Measurements from ENCODE around the gene UBN1.

DNA sequence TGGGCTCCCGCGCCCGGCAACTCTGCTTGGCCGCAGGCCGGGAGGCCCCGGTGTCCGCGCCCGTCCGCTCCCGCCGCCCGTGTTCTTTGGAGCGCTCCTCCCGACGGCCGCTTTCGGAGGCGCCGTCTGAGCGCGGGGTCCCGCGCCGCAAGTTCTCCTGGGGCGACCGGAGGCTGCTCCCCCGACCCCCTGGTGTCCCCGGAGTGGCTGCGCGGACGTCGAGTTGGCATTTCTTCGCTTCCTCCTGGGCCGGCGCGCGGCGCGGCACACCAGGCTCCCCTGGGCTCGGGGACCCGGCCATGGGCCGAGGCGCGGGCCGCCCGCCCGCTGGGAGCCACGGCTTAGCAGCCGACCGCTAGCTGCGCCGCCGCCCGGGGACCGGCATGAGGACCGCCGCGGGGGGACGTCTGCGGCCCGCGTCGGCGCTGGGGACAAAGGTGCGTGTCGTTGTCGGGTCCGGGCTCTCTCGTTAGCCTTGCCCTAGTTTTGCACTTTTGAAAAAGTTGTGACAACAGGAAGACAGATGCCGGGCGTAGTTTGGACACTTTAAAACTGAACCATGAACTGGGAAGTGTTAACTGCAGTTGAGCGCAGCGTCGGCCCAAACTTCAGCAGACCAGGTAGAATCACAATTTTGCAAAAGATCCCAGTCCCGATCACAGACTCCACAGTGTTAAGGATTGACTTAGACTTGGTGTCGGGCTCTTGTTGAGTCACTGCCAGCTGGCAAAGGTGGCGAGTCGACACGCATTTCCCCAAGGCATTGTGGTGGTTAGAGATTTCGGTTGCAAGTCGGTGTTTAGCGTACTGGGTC is 700 bp downstream of the UBN1 start:
- TF ChIP-seq, protein P1, sequence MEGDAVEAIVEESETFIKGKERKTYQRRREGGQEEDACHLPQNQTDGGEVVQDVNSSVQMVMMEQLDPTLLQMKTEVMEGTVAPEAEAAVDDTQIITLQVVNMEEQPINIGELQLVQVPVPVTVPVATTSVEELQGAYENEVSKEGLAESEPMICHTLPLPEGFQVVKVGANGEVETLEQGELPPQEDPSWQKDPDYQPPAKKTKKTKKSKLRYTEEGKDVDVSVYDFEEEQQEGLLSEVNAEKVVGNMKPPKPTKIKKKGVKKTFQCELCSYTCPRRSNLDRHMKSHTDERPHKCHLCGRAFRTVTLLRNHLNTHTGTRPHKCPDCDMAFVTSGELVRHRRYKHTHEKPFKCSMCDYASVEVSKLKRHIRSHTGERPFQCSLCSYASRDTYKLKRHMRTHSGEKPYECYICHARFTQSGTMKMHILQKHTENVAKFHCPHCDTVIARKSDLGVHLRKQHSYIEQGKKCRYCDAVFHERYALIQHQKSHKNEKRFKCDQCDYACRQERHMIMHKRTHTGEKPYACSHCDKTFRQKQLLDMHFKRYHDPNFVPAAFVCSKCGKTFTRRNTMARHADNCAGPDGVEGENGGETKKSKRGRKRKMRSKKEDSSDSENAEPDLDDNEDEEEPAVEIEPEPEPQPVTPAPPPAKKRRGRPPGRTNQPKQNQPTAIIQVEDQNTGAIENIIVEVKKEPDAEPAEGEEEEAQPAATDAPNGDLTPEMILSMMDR (IDR thresholded peaks at IDR 0.05; ENCODE audit: insufficient read depth, low read depth, low read length): no peak
- no peak for TF ChIP-seq EZH2 (IDR thresholded peaks at IDR 0.05; ENCODE audit: insufficient read depth, low read length)
